ENCODE measurements around the gene BPIFB2. TPM values are rescaled to one million over a fixed set of nuclear protein-coding genes. Genes with fewer than 3 reads are reported as not detected.

BPIFB2 gene
- total RNA-seq, 1 donor from 2014 or later, result not detected

DNA sequence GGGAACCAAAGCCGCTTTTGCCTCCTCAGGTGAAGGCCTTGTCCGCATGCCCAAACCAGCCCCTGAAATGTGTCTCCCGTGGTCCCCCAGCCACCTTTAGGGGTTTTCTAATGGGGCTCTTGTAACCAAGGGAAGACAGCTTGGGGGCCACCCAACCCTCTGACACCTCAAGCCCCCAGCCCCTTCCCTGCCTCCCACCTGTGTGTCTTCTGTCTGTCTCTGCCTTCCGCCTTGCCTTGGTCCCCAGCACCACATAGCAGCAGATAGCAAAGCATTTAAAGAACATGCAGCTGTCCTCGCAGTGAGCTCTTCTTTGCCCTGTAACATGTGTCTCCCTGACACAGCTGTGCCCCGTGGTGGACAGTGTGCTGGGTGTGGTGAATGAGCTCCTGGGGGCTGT lies 55.8 kb downstream of the BPIFB2 start:
- no peaks in the 10 kb centered on the region for H3K27me3 ChIP-seq (ENCODE audit: control insufficient read depth, insufficient read depth, low read length)
- FAIRE-seq, result peak; percentile 36

DNA sequence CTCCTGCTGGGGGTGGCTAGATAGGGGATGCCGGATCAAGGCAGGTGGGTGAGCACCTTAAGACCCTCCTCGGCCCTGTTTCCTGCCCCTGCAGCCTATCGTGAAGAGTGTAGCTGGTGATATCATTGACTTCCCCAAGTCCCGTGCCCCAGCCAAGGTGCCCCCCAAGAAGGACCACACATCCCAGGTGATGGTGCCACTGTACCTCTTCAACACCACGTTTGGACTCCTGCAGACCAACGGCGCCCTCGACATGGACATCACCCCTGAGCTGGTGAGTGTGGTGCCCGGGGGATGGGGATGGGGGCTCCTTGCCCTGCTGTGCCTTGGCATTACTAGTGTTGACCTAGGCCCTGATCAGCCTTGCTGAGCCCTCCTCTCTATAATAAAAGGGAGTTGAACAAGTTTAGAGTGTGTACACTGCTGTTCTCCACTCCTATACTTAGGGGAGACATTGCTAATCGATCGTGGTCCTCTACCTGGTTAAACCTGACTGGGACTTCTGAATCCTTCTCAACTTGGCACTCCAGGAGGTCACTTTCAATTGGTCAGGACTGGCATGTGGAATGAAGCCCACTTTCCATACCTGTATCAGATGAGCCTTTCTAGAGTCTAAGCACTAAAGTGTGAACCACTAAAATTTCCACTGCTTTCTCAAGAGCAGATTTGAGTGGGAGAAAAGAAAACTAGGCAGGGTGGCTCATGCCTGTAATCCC lies 57.2 kb downstream of the BPIFB2 start:
- FAIRE-seq, result peak; percentile 40

More for the DNA sequence above, 55.8 kb downstream of the BPIFB2 start:
- DNase-seq (ENCODE audit: low read depth), result no peak
- TF ChIP-seq, protein P1, sequence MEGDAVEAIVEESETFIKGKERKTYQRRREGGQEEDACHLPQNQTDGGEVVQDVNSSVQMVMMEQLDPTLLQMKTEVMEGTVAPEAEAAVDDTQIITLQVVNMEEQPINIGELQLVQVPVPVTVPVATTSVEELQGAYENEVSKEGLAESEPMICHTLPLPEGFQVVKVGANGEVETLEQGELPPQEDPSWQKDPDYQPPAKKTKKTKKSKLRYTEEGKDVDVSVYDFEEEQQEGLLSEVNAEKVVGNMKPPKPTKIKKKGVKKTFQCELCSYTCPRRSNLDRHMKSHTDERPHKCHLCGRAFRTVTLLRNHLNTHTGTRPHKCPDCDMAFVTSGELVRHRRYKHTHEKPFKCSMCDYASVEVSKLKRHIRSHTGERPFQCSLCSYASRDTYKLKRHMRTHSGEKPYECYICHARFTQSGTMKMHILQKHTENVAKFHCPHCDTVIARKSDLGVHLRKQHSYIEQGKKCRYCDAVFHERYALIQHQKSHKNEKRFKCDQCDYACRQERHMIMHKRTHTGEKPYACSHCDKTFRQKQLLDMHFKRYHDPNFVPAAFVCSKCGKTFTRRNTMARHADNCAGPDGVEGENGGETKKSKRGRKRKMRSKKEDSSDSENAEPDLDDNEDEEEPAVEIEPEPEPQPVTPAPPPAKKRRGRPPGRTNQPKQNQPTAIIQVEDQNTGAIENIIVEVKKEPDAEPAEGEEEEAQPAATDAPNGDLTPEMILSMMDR (IDR thresholded peaks at IDR 0.05; ENCODE audit: insufficient read depth, low read length, severe bottlenecking), result no peak
- H3K4me3 ChIP-seq (ENCODE audit: low read depth, low read length), result no peak overlapping the region
- H3K36me3 ChIP-seq (ENCODE audit: control insufficient read depth, insufficient read depth, low read length), result no peaks in the 10 kb centered on the region

DNA sequence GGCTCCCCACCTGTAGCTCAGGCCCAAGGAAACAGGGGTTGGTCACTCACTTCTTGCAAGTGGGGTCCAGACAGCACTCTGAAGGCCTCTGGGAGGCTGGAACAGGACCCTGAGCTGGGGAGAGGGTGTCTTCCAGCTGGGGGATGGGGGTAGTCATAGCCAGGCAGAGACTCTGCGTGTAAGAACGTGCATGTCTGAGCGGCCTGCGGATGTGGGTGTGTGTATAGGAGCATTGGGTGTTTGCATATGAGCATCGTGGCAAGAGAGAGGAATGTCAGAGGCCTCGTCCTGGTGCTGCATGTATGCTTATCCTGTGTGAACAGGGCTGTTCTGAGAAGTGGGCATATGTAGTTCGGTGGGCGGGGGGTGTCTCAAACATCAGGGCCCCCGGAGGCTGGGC lies 58.3 kb downstream of the BPIFB2 start:
- Histone ChIP-seq H3K4me3 (ENCODE audit: low read depth, low read length) (no peak overlapping the region), H3K36me3 (ENCODE audit: control insufficient read depth, insufficient read depth, low read length) (no peaks in the 10 kb centered on the region), H3K27me3 (ENCODE audit: control insufficient read depth, insufficient read depth, low read length) (no peaks in the 10 kb centered on the region)
- DNase-seq (ENCODE audit: low read depth) (peak; percentile 83), FAIRE-seq (peak; percentile 72)
- TF ChIP-seq, protein P1 (IDR thresholded peaks at IDR 0.05; ENCODE audit: insufficient read depth, low read length, severe bottlenecking), result no peak

More for the DNA sequence above, 57.2 kb downstream of the BPIFB2 start:
- H3K36me3 ChIP-seq (ENCODE audit: control insufficient read depth, insufficient read depth, low read length), result no peaks in the 10 kb centered on the region
- no peak overlapping the region for H3K4me3 ChIP-seq (ENCODE audit: low read depth, low read length)
- DNase-seq (ENCODE audit: low read depth), result no peak
- H3K27me3 ChIP-seq (ENCODE audit: control insufficient read depth, insufficient read depth, low read length), result no peaks in the 10 kb centered on the region
- TF ChIP-seq, protein P1 (IDR thresholded peaks at IDR 0.05; ENCODE audit: insufficient read depth, low read length, severe bottlenecking), result no peak

DNA sequence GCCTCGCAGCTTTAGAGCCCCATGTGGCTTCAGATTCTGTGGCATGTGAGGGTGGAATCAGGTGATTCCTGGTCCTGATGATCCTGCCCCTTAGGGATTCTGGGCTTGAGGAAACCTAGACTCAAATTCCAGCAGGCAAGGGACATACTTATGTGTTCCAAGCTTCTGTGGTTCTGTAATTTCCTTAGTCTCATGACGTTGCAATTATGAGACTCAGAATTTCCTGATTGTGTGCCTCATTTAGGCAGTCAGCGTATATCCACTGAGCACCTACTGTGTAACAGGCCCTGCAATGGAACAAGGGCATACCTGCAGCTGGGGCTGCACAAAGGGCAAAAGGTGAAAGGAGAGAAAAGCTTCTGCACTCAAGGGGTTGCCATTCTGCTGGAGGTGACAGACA lies 60.3 kb downstream of the BPIFB2 start:
- FAIRE-seq, result peak; percentile 60
- no peaks in the 10 kb centered on the region for H3K36me3 ChIP-seq (ENCODE audit: control insufficient read depth, insufficient read depth, low read length)
- TF ChIP-seq, protein P1 (IDR thresholded peaks at IDR 0.05; ENCODE audit: insufficient read depth, low read length, severe bottlenecking), result no peak
- H3K4me3 ChIP-seq (ENCODE audit: low read depth, low read length), result no peak overlapping the region
- DNase-seq (ENCODE audit: low read depth), result no peak
- no peaks in the 10 kb centered on the region for H3K27me3 ChIP-seq (ENCODE audit: control insufficient read depth, insufficient read depth, low read length)

DNA sequence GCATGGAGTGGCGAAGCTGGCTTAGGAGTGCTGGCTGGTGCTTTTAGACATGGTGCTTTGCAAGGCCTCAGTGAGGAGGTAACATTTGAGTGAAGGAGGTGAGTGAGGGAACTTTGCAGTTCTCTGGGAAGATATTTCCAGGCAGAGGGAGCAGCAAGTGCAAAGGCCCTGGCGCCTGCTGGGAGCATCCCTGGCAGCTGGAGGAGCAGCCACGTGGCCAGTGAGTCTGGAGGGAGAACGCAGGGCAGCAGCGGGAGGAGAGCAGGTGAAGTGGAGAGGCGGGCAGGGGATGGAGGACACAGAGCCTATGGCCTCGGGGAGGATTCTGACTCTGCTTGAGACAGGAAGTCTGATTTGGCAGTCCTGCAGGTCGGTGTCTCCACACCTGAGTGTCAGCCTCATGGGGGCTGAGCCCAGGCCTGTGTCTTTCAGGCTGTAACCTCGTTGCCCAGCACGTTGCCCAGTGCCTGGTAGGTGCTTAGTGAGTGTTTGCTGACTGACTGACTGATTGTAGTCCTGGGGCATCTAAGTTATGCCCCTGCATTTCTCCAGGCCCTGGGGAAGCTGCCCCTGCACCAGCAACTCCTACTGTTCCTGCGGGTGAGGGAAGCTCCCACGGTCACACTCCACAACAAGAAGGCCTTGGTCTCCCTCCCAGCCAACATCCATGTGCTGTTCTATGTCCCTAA lies 60.9 kb downstream of the BPIFB2 start:
- no peak overlapping the region for H3K4me3 ChIP-seq (ENCODE audit: low read depth, low read length)
- TF ChIP-seq, protein P1 (IDR thresholded peaks at IDR 0.05; ENCODE audit: insufficient read depth, low read length, severe bottlenecking), result no peak
- no peak for FAIRE-seq
- H3K36me3 ChIP-seq (ENCODE audit: control insufficient read depth, insufficient read depth, low read length), result no peaks in the 10 kb centered on the region
- no peak for DNase-seq (ENCODE audit: low read depth)
- H3K27me3 ChIP-seq (ENCODE audit: control insufficient read depth, insufficient read depth, low read length), result peaks cover under 1% of the 10 kb centered on the region

Measured in bronchial epithelial cell (primary cell).